Cerebellar cortex (tissue), 1 donor: ENCODE data around the gene APEX1.
A peak's percentile ranks its signal among the peaks of the same experiment; 100 is the strongest.

Experiments used
- DNase-seq: peaks from one replicate; pipeline ENCODE4 v3.0.0-alpha.2; 2015; ENCODE audit warnings: low spot score

Gene APEX1

GRCh38 chr14:20454516-20455354, at the start of gene APEX1, which contains the start of gene OSGEP:
Gene APEX1, plus strand, starts transcription at chr14:20455226. Its CDS starts 420 bp downstream, at chr14:20455646.
Gene OSGEP, minus strand, starts transcription at chr14:20454812. Its CDS starts 129 bp downstream, at chr14:20454683.
- peak; percentile 99 for DNase-seq

GRCh38 chr14:20409226-20409625, 45.8 kb upstream of the APEX1 start:
- DNase-seq = no peak

- peak; percentile 8 for DNase-seq
Measured at GRCh38 chr14:20412411-20412810, 42.6 kb upstream of the APEX1 start.

- DNase-seq = peak; percentile 74
Measured at GRCh38 chr14:20412876-20413743, 41.9 kb upstream of the APEX1 start, which contains the start of gene TEP1. Gene TEP1, minus strand, starts transcription at chr14:20413501. Its CDS starts 5,062 bp downstream, at chr14:20408439.

GRCh38 chr14:20413744-20414082, 41.3 kb upstream of the APEX1 start:
- DNase-seq = peak; percentile 19

- peak; percentile 88 for DNase-seq
Measured at GRCh38 chr14:20415782-20416206, 39.2 kb upstream of the APEX1 start.

- no peak for DNase-seq
Measured at GRCh38 chr14:20416223-20416622, 38.8 kb upstream of the APEX1 start.

GRCh38 chr14:20417250-20418186, 37.5 kb upstream of the APEX1 start:
- no peak for DNase-seq

GRCh38 chr14:20418501-20418909, 36.5 kb upstream of the APEX1 start:
- no peak for DNase-seq

- DNase-seq = no peak
Measured at GRCh38 chr14:20419419-20419818, 35.6 kb upstream of the APEX1 start.

GRCh38 chr14:20421267-20421666, 33.8 kb upstream of the APEX1 start:
- DNase-seq = no peak

- DNase-seq = no peak
Measured at GRCh38 chr14:20422886-20423285, 32.1 kb upstream of the APEX1 start.

- no peak for DNase-seq
Measured at GRCh38 chr14:20424851-20425250, 30.2 kb upstream of the APEX1 start.

GRCh38 chr14:20427231-20428009, 27.6 kb upstream of the APEX1 start:
- no peak for DNase-seq

GRCh38 chr14:20428010-20428365, 27.0 kb upstream of the APEX1 start:
- no peak for DNase-seq

- DNase-seq = peak; percentile 30
Measured at GRCh38 chr14:20428802-20429201, 26.2 kb upstream of the APEX1 start.

- DNase-seq = peak; percentile 97
Measured at GRCh38 chr14:20429801-20430669, 25.0 kb upstream of the APEX1 start.

- DNase-seq = peak; percentile 97
Measured at GRCh38 chr14:20434701-20435581, 20.1 kb upstream of the APEX1 start.
